K562 (cell line): ENCODE results near the gene MEX3A. TPM values are rescaled to one million over a fixed set of nuclear protein-coding genes. Genes with fewer than 3 reads are reported as not detected.
A peak's percentile ranks its signal among the peaks of the same experiment; 100 is the strongest.

Source experiments
- C11orf30 ChIP-seq: fragments of 450-650 bp; IDR thresholded peaks from 2 replicates; pipeline ENCODE4 v1.6.1; 2016; ENCODE audit warnings: low read depth, mild to moderate bottlenecking
- CBX3 ChIP-seq, 2 experiments: IDR thresholded peaks; 1 replicate in 1 of 2; 2 replicates in 1 of 2; pipeline ENCODE4 v1.6.1; 2012; ENCODE audit warnings: inconsistent platforms in 2 of 2, low read length in 2 of 2, borderline replicate concordance in 1 of 2, control low read depth in 1 of 2
- DACH1 ChIP-seq: fragments of 450-650 bp; IDR thresholded peaks from 2 replicates; pipeline ENCODE4 v1.6.1; 2018; ENCODE audit not compliant: partially characterized antibody
- HES1 ChIP-seq: fragments of 450-650 bp; IDR thresholded peaks from 2 replicates; pipeline ENCODE4 v1.6.1; 2016; ENCODE audit warnings: low read depth, mild to moderate bottlenecking, moderate library complexity
- MEIS2 ChIP-seq: fragments of 450-650 bp; IDR thresholded peaks from 2 replicates; pipeline ENCODE4 v1.6.1; 2014; ENCODE audit warnings: mild to moderate bottlenecking; ENCODE audit not compliant: partially characterized antibody
- MTA1 ChIP-seq: fragments of 450-650 bp; IDR thresholded peaks from 2 replicates; pipeline ENCODE4 v1.6.1; 2017; ENCODE audit warnings: borderline replicate concordance
- PATZ1 ChIP-seq: fragments of 250-450 bp; sonication (Bioruptor Pico); IDR thresholded peaks from 2 replicates; pipeline ENCODE4 v1.5.0; 2020; ENCODE audit warnings: mild to moderate bottlenecking, borderline replicate concordance
- RAD51 ChIP-seq: fragments of 450-650 bp; IDR thresholded peaks from 2 replicates; pipeline ENCODE4 v1.7.1; 2016; ENCODE audit warnings: low read depth, mild to moderate bottlenecking, borderline replicate concordance
- SRSF9 ChIP-seq: fragments of 200-400 bp; formaldehyde crosslinking; IDR thresholded peaks from 2 replicates; pipeline ENCODE4 v1.6.1; 2017; ENCODE audit warnings: low read depth, low read length, borderline replicate concordance
- ZNF239 ChIP-seq: fragments of 250-450 bp; sonication (Bioruptor Pico); IDR thresholded peaks from 2 replicates; pipeline ENCODE4 v1.4.0; 2020; ENCODE audit warnings: mild to moderate bottlenecking
- ZNF318 ChIP-seq, 2 experiments: fragments of 450-650 bp; IDR thresholded peaks; 2 replicates each; pipeline ENCODE4 v1.6.1; 2016; ENCODE audit warnings: mild to moderate bottlenecking in 2 of 2, borderline replicate concordance in 1 of 2, low read depth in 1 of 2, moderate library complexity in 1 of 2
- ZNF75A ChIP-seq: fragments of 450-650 bp; formaldehyde crosslinking; IDR thresholded peaks from 2 replicates; pipeline ENCODE4 v1.4.0; 2020; ENCODE audit warnings: mild to moderate bottlenecking
- ZZZ3 ChIP-seq: fragments of 450-650 bp; IDR thresholded peaks from 2 replicates; pipeline ENCODE4 v1.6.1; 2016; ENCODE audit warnings: antibody characterized with exemption, mild to moderate bottlenecking, moderate library complexity
- polyA plus RNA-seq, 8 experiments: library from polyadenylated mRNA; depleted of rRNA in 4 of 8; stranded (reverse) in 5 of 8; unstranded in 3 of 8; fragments of >200 nt; fragmentation: Nextera tagmentation in 2 of 8; fragmentation: Illumina TruSeq in 1 of 8; extraction: Ambion mirVana in 2 of 8; extraction: Trizol in 1 of 8; gene quantifications; 2 replicates each; pipeline versions ENCODE4 v1.2.1 to v1.2.3, GENCODE V29; 2011 to 2014; ENCODE audit warnings: inconsistent platforms in 1 of 8, missing spikeins in 1 of 8
- total RNA-seq, 7 experiments: library from RNA; depleted of rRNA in 6 of 7; stranded (reverse); fragments of >200 nt in 6 of 7; fragmentation: Illumina TruSeq in 2 of 7; extraction: Trizol in 2 of 7; gene quantifications; 2 replicates each; pipeline versions ENCODE4 v1.2.1 to v1.2.3, GENCODE V29; 2011 to 2021; ENCODE audit warnings: low replicate concordance in 1 of 7

MEX3A gene
- total and polyA plus RNA-seq, 9 of the 15 experiments (the other 6 are each of a cell fraction or from before 2014, with no cell fraction given): 0.36 to 13.7 (median 5.2) TPM

GRCh38 chr1:156106624-156107488 is 24.6 kb upstream of the MEX3A start (continued):
- TF ChIP-seq PATZ1 (CRISPR knock-in tag) (no peak), SRSF9 (no peak), C11orf30 (no peak), ZNF75A (CRISPR knock-in tag) (no peak), MTA1 (0 out of 2 replicates have a peak, but pooled peaks have one; percentile 21), RAD51 (no peak), ZNF239 (CRISPR knock-in tag) (no peak), HES1 (no peak), MEIS2 (peak; percentile 62), ZZZ3 (no peak), ZNF318 (IDR thresholded peaks at IDR 0.05; ENCODE audit: borderline replicate concordance in 1 of 2, low read depth in 1 of 2) (peak in 1 of 2 experiments; percentile 80; a peak in 1 of 4 replicates), DACH1 (peak; percentile 89), CBX3 (IDR thresholded peaks at IDR 0.05; ENCODE audit: borderline replicate concordance in 1 of 2, low read length in 2 of 2) (0 out of 3 replicates have a peak, but pooled peaks of 1 of the 2 experiments have one; percentile 24)
